Keratinocyte (primary cell): ENCODE results near the gene TBC1D5. TPM values are rescaled to one million over a fixed set of nuclear protein-coding genes. Genes with fewer than 3 reads are reported as not detected.

ENCODE experiments used
- DNase-seq: peaks from one replicate; pipeline ENCODE4 v3.0.0-alpha.2; 2011; ENCODE audit warnings: low read depth, missing footprints, low spot score
- FAIRE-seq: peaks from 2 replicates; lab custom pipeline; 2011; peaks lifted over from hg19 to GRCh38; lab: Jason Lieb, UNC
- H2AFZ ChIP-seq: 2 replicates; pipeline ENCODE4 v1.6.0; 2012; ENCODE audit warnings: low read length, control low read depth, inconsistent platforms; ENCODE audit not compliant: control insufficient read depth
- H3K27ac ChIP-seq: 2 replicates; pipeline ENCODE4 v1.5.1; 2011; ENCODE audit warnings: low read length; ENCODE audit not compliant: control insufficient read depth, insufficient read depth
- H3K27me3 ChIP-seq: 3 replicates; pipeline ENCODE4 v1.6.0; 2011; ENCODE audit warnings: low read length; ENCODE audit not compliant: control insufficient read depth, insufficient read depth; ENCODE audit errors: extremely low read depth
- H3K36me3 ChIP-seq, 2 experiments: 2 replicates in 1 of 2; 3 replicates in 1 of 2; pipeline ENCODE4 v1.5.1; 2011; ENCODE audit warnings: low read length in 2 of 2, mild to moderate bottlenecking in 1 of 2; ENCODE audit not compliant: control insufficient read depth in 2 of 2, insufficient read depth in 2 of 2; ENCODE audit errors: extremely low read depth in 1 of 2
- H3K4me1 ChIP-seq: 3 replicates; pipeline ENCODE4 v1.5.1; 2011; ENCODE audit warnings: low read length; ENCODE audit not compliant: control insufficient read depth, insufficient read depth; ENCODE audit errors: extremely low read depth
- H3K4me2 ChIP-seq: 3 replicates; pipeline ENCODE4 v1.6.0; 2011; ENCODE audit warnings: low read depth, low read length; ENCODE audit not compliant: control insufficient read depth, insufficient read depth; ENCODE audit errors: extremely low read depth
- H3K4me3 ChIP-seq, 3 experiments: fragments of 200-600 bp in 1 of 3; sonication (generic) in 1 of 3; 2 replicates in 2 of 3; 3 replicates in 1 of 3; pipeline ENCODE4 v1.5.1; 2011 to 2016; ENCODE audit warnings: low read length in 3 of 3, mild to moderate bottlenecking in 3 of 3, control low read depth in 2 of 3, inconsistent platforms in 1 of 3, low read depth in 1 of 3, mixed read lengths in 1 of 3, mixed run types in 1 of 3, moderate library complexity in 1 of 3; ENCODE audit not compliant: control insufficient read depth in 2 of 3, insufficient read depth in 2 of 3; ENCODE audit errors: extremely low read depth in 1 of 3
- H3K79me2 ChIP-seq: 2 replicates; pipeline ENCODE4 v1.6.0; 2012; ENCODE audit warnings: low read length; ENCODE audit not compliant: control insufficient read depth, insufficient read depth
- H3K9ac ChIP-seq: 3 replicates; pipeline ENCODE4 v1.6.0; 2011; ENCODE audit warnings: low read length; ENCODE audit not compliant: control insufficient read depth, insufficient read depth; ENCODE audit errors: extremely low read depth
- H3K9me1 ChIP-seq: 3 replicates; pipeline ENCODE4 v1.6.0; 2011; ENCODE audit warnings: low read length; ENCODE audit not compliant: control insufficient read depth, insufficient read depth; ENCODE audit errors: extremely low read depth
- H3K9me3 ChIP-seq: 2 replicates; pipeline ENCODE4 v1.5.1; 2012; ENCODE audit warnings: low read depth, low read length; ENCODE audit not compliant: control insufficient read depth
- H4K20me1 ChIP-seq: 3 replicates; pipeline ENCODE4 v1.6.0; 2011; ENCODE audit warnings: low read length; ENCODE audit not compliant: control insufficient read depth, insufficient read depth; ENCODE audit errors: extremely low read depth
- CTCF ChIP-seq, 3 experiments: IDR thresholded peaks in 1 of 3; conservative IDR thresholded peaks in 1 of 3; optimal IDR thresholded peaks in 1 of 3; 2 replicates in 2 of 3; 3 replicates in 1 of 3; pipeline versions ENCODE3 to v1.5.1; 2011; ENCODE audit warnings: low read length in 3 of 3, mild to moderate bottlenecking in 3 of 3, moderate library complexity in 2 of 3, control low read depth in 1 of 3, inconsistent platforms in 1 of 3; ENCODE audit not compliant: insufficient read depth in 2 of 3; ENCODE audit errors: extremely low read depth in 1 of 3
- EZH2 ChIP-seq: IDR thresholded peaks from one replicate; pipeline ENCODE4 v1.6.1; 2012; ENCODE audit warnings: inconsistent platforms, mild to moderate bottlenecking, low read length, moderate library complexity
- dilution Hi-C: fragments of 300-500 bp; cut with MboI; formaldehyde crosslinking; loops from one replicate; pipeline ENCODE4 v1.7.0; 2020; ENCODE audit warnings: low sequenced_read_pairs; ENCODE audit not compliant: extremely low pct_ligation_motif_present
- polyA plus RNA-seq, 5 experiments: library from polyadenylated mRNA; depleted of rRNA in 3 of 5; stranded (reverse) in 3 of 5; stranded (forward) in 1 of 5; unstranded in 1 of 5; fragments of >200 nt; gene quantifications; 1 replicate in 1 of 5; 2 replicates in 3 of 5; 3 replicates in 1 of 5; pipeline versions ENCODE4 v1.2.1 to v1.2.3, GENCODE V29; 2011 to 2012; ENCODE audit warnings: missing spikeins in 2 of 5, low read depth in 1 of 5, low replicate concordance in 1 of 5

The TBC1D5 gene
- polyA plus RNA-seq, 1 donor (not counting 4 experiments of a cell fraction or from before 2014, with no cell fraction given): 25.8 TPM

GRCh38 chr3:17634201-17634600 is 108.2 kb downstream of the TBC1D5 start:
- peaks cover 11% of the 10 kb centered on the region for H3K4me1 ChIP-seq
- H4K20me1 ChIP-seq: no peaks in the 10 kb centered on the region
- no peak for FAIRE-seq
- no peak for DNase-seq
- no peaks in the 10 kb centered on the region for H3K9me1 ChIP-seq
- dilution Hi-C loops: no loop called here
- no peaks in the 10 kb centered on the region for H3K36me3 ChIP-seq
- no peak overlapping the region for H3K4me2 ChIP-seq
- H2AFZ ChIP-seq: no peak overlapping the region
- no peaks in the 10 kb centered on the region for H3K27me3 ChIP-seq
- H3K79me2 ChIP-seq: peaks cover 2% of the 10 kb centered on the region
- no peaks in the 10 kb centered on the region for H3K9me3 ChIP-seq
- H3K27ac ChIP-seq: no peak overlapping the region
- TF ChIP-seq EZH2 (no peak), CTCF (optimal IDR thresholded peaks at IDR 0.05 in 1 of 3, IDR thresholded peaks at IDR 0.05 in 1 of 3, conservative IDR thresholded peaks at IDR 0.05 in 1 of 3; ENCODE audit: extremely low read depth in 1 of 3, insufficient read depth in 2 of 3, low read length in 3 of 3) (no peak)
- H3K4me3 ChIP-seq: no peak overlapping the region
- H3K9ac ChIP-seq: no peak overlapping the region

GRCh38 chr3:17632401-17633100 is 109.9 kb downstream of the TBC1D5 start:
- FAIRE-seq (peak; percentile 75), DNase-seq (no peak)
- H2AFZ ChIP-seq: no peak overlapping the region
- H3K27ac ChIP-seq: no peak overlapping the region
- H3K9ac ChIP-seq: no peak overlapping the region
- dilution Hi-C loops: no loop called here
- peaks cover 6% of the 10 kb centered on the region for H3K4me1 ChIP-seq
- H3K27me3 ChIP-seq: no peaks in the 10 kb centered on the region
- H3K36me3 ChIP-seq: no peaks in the 10 kb centered on the region
- H3K9me3 ChIP-seq: no peaks in the 10 kb centered on the region
- H3K4me2 ChIP-seq: peak overlapping the region; percentile 3
- no peak for TF ChIP-seq CTCF (optimal IDR thresholded peaks at IDR 0.05 in 1 of 3, IDR thresholded peaks at IDR 0.05 in 1 of 3, conservative IDR thresholded peaks at IDR 0.05 in 1 of 3; ENCODE audit: extremely low read depth in 1 of 3, insufficient read depth in 2 of 3, low read length in 3 of 3)
- TF ChIP-seq EZH2: no peak
- no peak overlapping the region for H3K4me3 ChIP-seq
- H3K9me1 ChIP-seq: no peaks in the 10 kb centered on the region
- H3K79me2 ChIP-seq: no peaks in the 10 kb centered on the region
- no peaks in the 10 kb centered on the region for H4K20me1 ChIP-seq
